HFFc6 (cell line): ENCODE measurements around the gene SMC4. TPM values are rescaled to one million over a fixed set of nuclear protein-coding genes. Genes with fewer than 3 reads are reported as not detected.

Experiments used
- DNase-seq: peaks from one replicate; pipeline ENCODE4 v3.0.0-alpha.2; 2018
- H3K27ac Mint-ChIP-seq: 2 replicates; pipeline ENCODE4 v1.8.0; 2020; ENCODE audit warnings: mild to moderate bottlenecking, mixed read lengths
- H3K27me3 Mint-ChIP-seq: 2 replicates; pipeline ENCODE4 v1.8.0; 2021; ENCODE audit warnings: mild to moderate bottlenecking, moderate library complexity, mixed read lengths; ENCODE audit not compliant: insufficient read depth
- H3K36me3 Mint-ChIP-seq: 2 replicates; pipeline ENCODE4 v1.8.0; 2021; ENCODE audit warnings: low read depth, mixed read lengths
- H3K4me1 Mint-ChIP-seq: 2 replicates; pipeline ENCODE4 v1.8.0; 2020; ENCODE audit warnings: low read depth, mixed read lengths
- H3K4me3 Mint-ChIP-seq: 2 replicates; pipeline ENCODE4 v1.8.0; 2020; ENCODE audit warnings: mild to moderate bottlenecking, moderate library complexity, mixed read lengths
- H3K9me3 Mint-ChIP-seq: 2 replicates; pipeline ENCODE4 v1.8.0; 2020; ENCODE audit warnings: mild to moderate bottlenecking, mixed read lengths
- total RNA-seq, 6 experiments: library from RNA; stranded (reverse); fragmentation: NEBNext Ultra II Directional; extraction: Animal tissue kit (Norgen Biotek cat#: 25700); gene quantifications; 2 replicates in 1 of 6; 3 replicates in 5 of 6; pipeline ENCODE4 v1.2.3, GENCODE V29; 2021
- TF ChIP-seq, protein P1 (sequence below): fragments of 200-600 bp; sonication (generic); IDR thresholded peaks from 2 replicates; pipeline ENCODE4 v1.5.0; 2021; ENCODE audit warnings: antibody characterized with exemption, mild to moderate bottlenecking

Gene SMC4
- total RNA-seq, 6 experiments from 2014 or later, result 58.2 to 116 (median 106) TPM

DNA sequence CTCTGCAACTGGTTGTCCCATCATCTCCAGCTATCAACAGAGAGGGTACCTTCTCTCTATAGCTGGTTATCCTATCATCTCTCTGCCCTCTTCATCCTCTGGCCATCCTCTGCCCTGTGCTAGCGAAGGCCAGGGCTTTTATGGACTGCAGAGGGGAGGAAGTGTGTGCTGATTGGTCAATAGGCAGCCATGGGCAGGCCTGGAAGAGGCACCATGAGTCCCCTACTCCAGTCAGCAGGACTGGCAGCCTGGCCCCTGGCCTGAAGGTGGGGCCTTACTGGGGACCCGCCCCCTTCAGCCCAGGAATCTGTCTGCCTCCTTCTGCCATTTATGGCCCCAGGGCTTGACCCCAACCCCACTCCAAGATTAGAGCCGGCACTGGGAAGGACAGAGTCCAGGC lies 60.6 kb downstream of the SMC4 start:
- no peak overlapping the region for H3K27ac Mint-ChIP-seq
- no peaks in the 10 kb centered on the region; the same call in 1 of the 2 replicates for H3K27me3 Mint-ChIP-seq
- H3K9me3 Mint-ChIP-seq, result no peaks in the 10 kb centered on the region
- TF ChIP-seq, protein P1, sequence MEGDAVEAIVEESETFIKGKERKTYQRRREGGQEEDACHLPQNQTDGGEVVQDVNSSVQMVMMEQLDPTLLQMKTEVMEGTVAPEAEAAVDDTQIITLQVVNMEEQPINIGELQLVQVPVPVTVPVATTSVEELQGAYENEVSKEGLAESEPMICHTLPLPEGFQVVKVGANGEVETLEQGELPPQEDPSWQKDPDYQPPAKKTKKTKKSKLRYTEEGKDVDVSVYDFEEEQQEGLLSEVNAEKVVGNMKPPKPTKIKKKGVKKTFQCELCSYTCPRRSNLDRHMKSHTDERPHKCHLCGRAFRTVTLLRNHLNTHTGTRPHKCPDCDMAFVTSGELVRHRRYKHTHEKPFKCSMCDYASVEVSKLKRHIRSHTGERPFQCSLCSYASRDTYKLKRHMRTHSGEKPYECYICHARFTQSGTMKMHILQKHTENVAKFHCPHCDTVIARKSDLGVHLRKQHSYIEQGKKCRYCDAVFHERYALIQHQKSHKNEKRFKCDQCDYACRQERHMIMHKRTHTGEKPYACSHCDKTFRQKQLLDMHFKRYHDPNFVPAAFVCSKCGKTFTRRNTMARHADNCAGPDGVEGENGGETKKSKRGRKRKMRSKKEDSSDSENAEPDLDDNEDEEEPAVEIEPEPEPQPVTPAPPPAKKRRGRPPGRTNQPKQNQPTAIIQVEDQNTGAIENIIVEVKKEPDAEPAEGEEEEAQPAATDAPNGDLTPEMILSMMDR, result no peak
- DNase-seq, result no peak
- H3K4me3 Mint-ChIP-seq, result no peak overlapping the region
- H3K4me1 Mint-ChIP-seq, result peaks cover 13% of the 10 kb centered on the region
- H3K36me3 Mint-ChIP-seq, result no peaks in the 10 kb centered on the region

DNA sequence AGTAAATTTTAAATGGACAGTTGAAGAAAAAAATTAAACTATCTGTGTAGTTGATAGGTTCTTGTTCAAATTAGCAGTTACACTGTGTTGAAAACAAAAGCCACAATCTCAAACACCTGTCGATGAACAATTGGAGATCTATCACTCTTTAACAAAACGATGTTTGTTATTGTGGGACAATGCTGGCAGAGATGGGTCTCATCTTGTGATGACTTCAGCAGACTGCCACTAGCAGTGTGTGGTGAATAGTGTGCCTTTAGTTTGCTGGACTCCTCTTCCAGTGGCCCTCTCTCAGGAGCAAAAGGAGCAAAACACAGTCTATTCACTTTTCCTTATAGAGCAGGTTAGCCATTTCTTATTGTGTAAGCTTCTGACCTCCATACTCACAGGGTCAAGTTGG lies 64.9 kb downstream of the SMC4 start:
- Mint-ChIP-seq H3K4me3 (no peak overlapping the region), H3K4me1 (peaks cover 13% of the 10 kb centered on the region), H3K9me3 (peaks cover 5% of the 10 kb centered on the region; the same call in 1 of the 2 replicates), H3K27ac (no peak overlapping the region), H3K36me3 (peaks cover 7% of the 10 kb centered on the region), H3K27me3 (peaks cover 1% of the 10 kb centered on the region; the same call in 1 of the 2 replicates)
- DNase-seq, result no peak
- TF ChIP-seq, protein P1, result no peak

DNA sequence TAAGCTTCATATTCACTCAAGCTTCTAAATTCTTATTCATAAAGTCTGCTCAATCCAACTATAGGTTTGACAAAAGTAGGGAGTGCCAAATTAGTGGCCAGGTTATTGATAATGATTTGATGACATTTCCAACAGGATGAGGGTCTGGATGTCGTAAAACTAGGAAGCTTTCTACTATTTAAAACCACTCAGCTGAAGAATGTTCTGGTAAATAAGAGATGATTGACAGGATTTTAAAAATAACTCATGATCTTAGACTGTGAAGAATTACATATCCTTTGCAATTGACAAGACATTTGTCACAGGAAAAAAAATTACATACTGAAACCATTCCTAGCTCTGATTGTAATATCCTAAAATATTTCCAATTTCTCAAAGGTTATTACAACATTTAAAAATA lies 65.5 kb downstream of the SMC4 start:
- peaks cover 14% of the 10 kb centered on the region for H3K36me3 Mint-ChIP-seq
- H3K4me1 Mint-ChIP-seq, result peaks cover 13% of the 10 kb centered on the region
- peaks cover 1% of the 10 kb centered on the region; the same call in 1 of the 2 replicates for H3K27me3 Mint-ChIP-seq
- TF ChIP-seq, protein P1, result no peak
- H3K27ac Mint-ChIP-seq, result no peak overlapping the region
- peaks cover 12% of the 10 kb centered on the region for H3K9me3 Mint-ChIP-seq
- no peak for DNase-seq
- H3K4me3 Mint-ChIP-seq, result no peak overlapping the region

DNA sequence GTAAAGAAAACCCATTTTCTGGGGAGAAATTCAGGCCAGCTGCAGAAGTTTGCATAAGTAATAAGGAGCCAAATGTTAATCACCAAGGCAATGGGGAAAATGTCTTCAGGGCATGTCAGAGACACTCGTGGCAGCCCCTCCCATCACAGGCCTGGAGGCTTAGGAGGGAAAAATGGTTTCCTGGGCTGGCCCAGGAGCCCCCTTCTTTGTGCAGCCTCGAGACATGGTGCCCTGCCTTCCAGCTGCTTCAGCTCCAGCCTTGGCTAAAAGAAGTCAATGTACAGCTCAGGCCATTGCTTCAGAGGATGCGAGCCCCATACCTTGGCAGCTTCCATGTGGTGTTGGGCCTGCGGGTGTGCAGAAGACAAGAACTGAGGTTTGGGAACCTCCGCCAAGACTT lies 70.7 kb downstream of the SMC4 start:
- TF ChIP-seq, protein P1, result no peak
- H3K9me3 Mint-ChIP-seq, result peaks cover 29% of the 10 kb centered on the region
- H3K36me3 Mint-ChIP-seq, result peaks cover 25% of the 10 kb centered on the region
- no peak overlapping the region for H3K4me3 Mint-ChIP-seq
- no peaks in the 10 kb centered on the region for H3K4me1 Mint-ChIP-seq
- H3K27ac Mint-ChIP-seq, result no peak overlapping the region
- DNase-seq, result no peak
- H3K27me3 Mint-ChIP-seq, result 0 out of 2 replicates have a peak, but pooled peaks cover 1% of the 10 kb centered on the region

DNA sequence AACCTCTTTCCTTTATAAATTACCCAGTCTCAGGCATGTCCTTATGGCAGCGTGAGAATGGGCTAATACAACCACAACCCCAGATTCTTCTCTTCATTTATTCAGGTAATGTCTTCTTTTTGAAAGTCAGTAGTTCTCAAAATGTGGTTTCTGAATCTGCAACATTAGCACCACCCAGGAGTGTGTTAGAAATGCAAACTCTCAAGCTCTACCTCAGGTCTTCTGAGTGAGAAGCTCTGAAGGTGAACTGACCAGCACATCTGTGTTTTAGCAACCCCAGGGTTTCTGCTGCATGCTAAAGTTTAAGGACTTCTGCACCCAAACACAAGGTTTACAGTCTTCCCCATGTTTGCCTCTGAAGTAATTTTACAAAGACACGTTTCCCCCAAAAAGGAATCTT lies 72.4 kb downstream of the SMC4 start:
- DNase-seq, result no peak
- no peak overlapping the region for H3K4me3 Mint-ChIP-seq

More for the DNA sequence above, 72.4 kb downstream of the SMC4 start:
- peaks cover 29% of the 10 kb centered on the region for H3K9me3 Mint-ChIP-seq
- no peak overlapping the region for H3K27ac Mint-ChIP-seq
- TF ChIP-seq, protein P1, result no peak
- H3K27me3 Mint-ChIP-seq, result 0 out of 2 replicates have a peak, but pooled peaks cover 1% of the 10 kb centered on the region
- H3K36me3 Mint-ChIP-seq, result peaks cover 25% of the 10 kb centered on the region
- H3K4me1 Mint-ChIP-seq, result peaks cover under 1% of the 10 kb centered on the region
